Breast epithelium (tissue), 3 donors: Measurements from ENCODE around the gene OR5T3.
"Not testable (repeated sequence)": the region's sequence is repeated elsewhere in the genome, so short reads cannot be mapped to it uniquely, and the experiment has no call there.

Source experiments
- CTCF ChIP-seq, 3 donors: fragments of 450-650 bp; IDR thresholded peaks; one replicate each; pipeline ENCODE4 v1.5.1; 2016 to 2017; ENCODE audit warnings: antibody characterized with exemption in 3 of 3, mild to moderate bottlenecking in 3 of 3, moderate library complexity in 3 of 3
- POLR2A ChIP-seq: fragments of 450-650 bp; IDR thresholded peaks from one replicate; pipeline ENCODE4 v1.6.1; 2016; ENCODE audit warnings: antibody characterized with exemption, mild to moderate bottlenecking, moderate library complexity
- POLR2AphosphoS5 ChIP-seq, 3 donors: sonication (generic); formaldehyde crosslinking; IDR thresholded peaks; one replicate each; pipeline ENCODE4 v1.6.1; 2017; ENCODE audit warnings: antibody characterized with exemption in 3 of 3

- not testable (repeated sequence) for TF ChIP-seq CTCF (IDR thresholded peaks at IDR 0.05); POLR2A; POLR2AphosphoS5 (IDR thresholded peaks at IDR 0.05)
Observed at GRCh38 chr11:56219735-56220134, 32.3 kb upstream of the OR5T3 start.
